ENCODE results near the gene ERAP2. TPM values are rescaled to one million over a fixed set of nuclear protein-coding genes. Genes with fewer than 3 reads are reported as not detected.
A peak's percentile ranks its signal among the peaks of the same experiment; 100 is the strongest.
"Not testable (repeated sequence)": the region's sequence is repeated elsewhere in the genome, so short reads cannot be mapped to it uniquely, and the experiment has no call there.

The ERAP2 gene
- total and polyA plus RNA-seq, 4 donors: 2.9 to 5.7 (median 4.1) TPM

DNA sequence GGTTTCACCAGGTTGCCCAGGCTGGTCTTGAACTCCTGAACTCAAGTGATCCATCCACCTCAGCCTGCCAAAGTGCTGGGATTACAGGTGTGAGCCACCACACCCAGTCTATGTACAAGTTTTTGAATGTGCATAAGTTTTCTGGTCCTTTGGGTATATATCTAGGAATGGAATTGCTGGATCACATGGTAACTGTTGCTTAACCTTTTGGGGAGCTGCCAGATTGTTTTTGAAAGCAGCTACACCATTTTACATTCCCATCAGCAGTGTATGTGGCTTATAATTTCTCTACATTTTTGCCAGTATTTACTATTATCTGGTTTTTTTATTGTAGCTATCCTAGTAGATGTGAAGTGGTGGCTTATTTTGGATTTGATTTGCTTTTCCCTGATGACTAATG lies 50.7 kb downstream of the ERAP2 start:
- no peak for DNase-seq (ENCODE audit: low read depth in 4 of 6, low spot score in 6 of 6)
- Histone ChIP-seq H3K27ac (ENCODE audit: low read depth, low read length) (no peak overlapping the region), H3K4me3 (ENCODE audit: low read depth, low read length) (no peak overlapping the region), H3K36me3 (ENCODE audit: control insufficient read depth, insufficient read depth, low read length) (no peaks in the 10 kb centered on the region), H3K9me3 (ENCODE audit: control insufficient read depth, insufficient read depth, low read length) (no peaks in the 10 kb centered on the region), H3K4me1 (ENCODE audit: control insufficient read depth, insufficient read depth, low read length) (no peaks in the 10 kb centered on the region), H3K27me3 (ENCODE audit: control insufficient read depth, insufficient read depth, low read length) (no peaks in the 10 kb centered on the region)

DNA sequence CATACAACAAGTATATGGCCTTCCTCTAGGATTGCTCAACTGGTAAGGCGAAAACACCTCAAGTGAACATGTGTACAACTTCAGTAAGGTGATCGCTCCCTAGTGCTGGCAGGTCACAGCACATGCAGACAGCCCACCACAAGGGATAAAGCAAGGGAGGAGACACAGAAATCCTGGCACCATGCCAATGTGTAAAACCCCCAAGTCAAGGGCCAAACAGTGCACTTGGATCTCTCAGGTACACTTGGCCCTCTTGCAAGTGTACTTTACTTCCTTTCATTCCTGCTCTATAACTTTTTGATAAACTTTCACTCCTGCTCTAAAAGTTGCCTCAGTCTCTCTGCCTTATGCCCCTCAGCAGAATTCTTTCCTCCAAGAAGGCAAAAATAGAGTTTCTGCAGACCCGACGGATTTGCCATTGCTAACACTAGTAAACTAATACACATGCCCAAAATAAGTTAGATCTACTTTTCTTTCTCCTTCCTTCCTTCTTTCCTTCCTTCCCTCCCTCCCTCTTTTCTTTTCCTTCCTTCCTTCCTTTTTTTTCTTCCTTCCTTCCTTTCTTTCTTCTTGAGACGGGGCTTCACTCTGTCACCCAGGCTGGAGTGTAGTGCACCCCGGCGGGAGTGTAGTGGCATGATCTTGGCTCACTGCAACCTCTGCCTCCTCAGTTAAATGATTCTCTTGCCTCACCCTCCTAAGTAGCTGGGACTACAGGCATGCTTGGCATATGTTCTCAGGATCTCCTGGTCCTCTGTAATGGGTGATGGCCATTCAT lies 52.8 kb downstream of the ERAP2 start:
- DNase-seq (ENCODE audit: low read depth in 4 of 6, low spot score in 6 of 6): no peak
- Histone ChIP-seq H3K4me3 (ENCODE audit: low read depth, low read length) (no peak overlapping the region), H3K4me1 (ENCODE audit: control insufficient read depth, insufficient read depth, low read length) (no peaks in the 10 kb centered on the region), H3K36me3 (ENCODE audit: control insufficient read depth, insufficient read depth, low read length) (no peaks in the 10 kb centered on the region), H3K27me3 (ENCODE audit: control insufficient read depth, insufficient read depth, low read length) (no peaks in the 10 kb centered on the region), H3K27ac (ENCODE audit: low read depth, low read length) (no peak overlapping the region), H3K9me3 (ENCODE audit: control insufficient read depth, insufficient read depth, low read length) (no peaks in the 10 kb centered on the region)
- WGBS (ENCODE audit: insufficient coverage): 96% methylated on average over 7 of the region's 7 CpGs

DNA sequence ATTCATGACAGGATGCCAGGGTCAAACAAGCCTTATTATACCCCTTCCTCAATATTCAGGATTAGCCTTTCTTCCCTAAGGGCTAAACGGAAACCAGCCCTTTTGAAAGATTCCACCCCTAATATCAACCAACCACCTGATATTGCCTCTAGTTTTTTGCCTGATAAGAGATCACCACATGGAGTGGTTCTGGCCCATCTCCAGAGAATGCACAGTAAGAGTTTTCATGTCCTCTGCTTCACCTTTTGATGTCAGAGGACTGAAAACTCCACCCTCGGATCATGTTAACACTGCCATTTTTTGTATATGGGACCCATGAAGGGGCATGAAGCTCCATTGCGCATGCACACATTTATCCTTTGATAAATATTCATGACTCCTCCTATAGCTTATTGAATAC lies 53.8 kb downstream of the ERAP2 start:
- H3K4me1 ChIP-seq (ENCODE audit: control insufficient read depth, insufficient read depth, low read length): no peaks in the 10 kb centered on the region
- no peaks in the 10 kb centered on the region for H3K36me3 ChIP-seq (ENCODE audit: control insufficient read depth, insufficient read depth, low read length)
- no peaks in the 10 kb centered on the region for H3K9me3 ChIP-seq (ENCODE audit: control insufficient read depth, insufficient read depth, low read length)
- DNase-seq (ENCODE audit: low read depth in 4 of 6, low spot score in 6 of 6): no peak
- H3K27ac ChIP-seq (ENCODE audit: low read depth, low read length): no peak overlapping the region
- no peaks in the 10 kb centered on the region for H3K27me3 ChIP-seq (ENCODE audit: control insufficient read depth, insufficient read depth, low read length)
- H3K4me3 ChIP-seq (ENCODE audit: low read depth, low read length): no peak overlapping the region
- WGBS (ENCODE audit: insufficient coverage): 80% methylated on average over 2 of the region's 3 CpGs

DNA sequence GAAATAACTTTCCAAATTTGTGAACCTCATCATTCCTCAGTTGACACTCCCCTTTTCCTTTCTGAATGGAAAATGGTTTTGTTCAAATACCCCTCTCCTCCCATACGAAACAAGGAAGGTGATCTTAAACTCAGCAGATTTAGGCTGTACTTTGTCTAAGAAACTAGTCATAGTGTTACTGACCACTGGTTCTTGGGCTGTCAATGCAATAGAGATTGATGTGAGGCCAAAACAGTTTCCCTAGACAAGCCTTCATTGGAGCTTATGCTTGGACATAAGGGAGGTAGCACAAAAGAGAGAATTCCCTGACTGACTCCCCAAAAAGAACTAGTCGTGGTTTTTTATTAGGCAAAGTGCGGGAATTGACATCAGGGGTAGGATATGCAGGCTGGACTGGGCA lies 54.3 kb downstream of the ERAP2 start:
- Histone ChIP-seq H3K36me3 (ENCODE audit: control insufficient read depth, insufficient read depth, low read length) (no peaks in the 10 kb centered on the region), H3K27me3 (ENCODE audit: control insufficient read depth, insufficient read depth, low read length) (no peaks in the 10 kb centered on the region), H3K9me3 (ENCODE audit: control insufficient read depth, insufficient read depth, low read length) (no peaks in the 10 kb centered on the region), H3K27ac (ENCODE audit: low read depth, low read length) (no peak overlapping the region), H3K4me1 (ENCODE audit: control insufficient read depth, insufficient read depth, low read length) (no peaks in the 10 kb centered on the region), H3K4me3 (ENCODE audit: low read depth, low read length) (no peak overlapping the region)
- DNase-seq (ENCODE audit: low read depth in 4 of 6, low spot score in 6 of 6): no peak
- 90% methylated on average over 2 of the region's 3 CpGs for WGBS (ENCODE audit: insufficient coverage)

DNA sequence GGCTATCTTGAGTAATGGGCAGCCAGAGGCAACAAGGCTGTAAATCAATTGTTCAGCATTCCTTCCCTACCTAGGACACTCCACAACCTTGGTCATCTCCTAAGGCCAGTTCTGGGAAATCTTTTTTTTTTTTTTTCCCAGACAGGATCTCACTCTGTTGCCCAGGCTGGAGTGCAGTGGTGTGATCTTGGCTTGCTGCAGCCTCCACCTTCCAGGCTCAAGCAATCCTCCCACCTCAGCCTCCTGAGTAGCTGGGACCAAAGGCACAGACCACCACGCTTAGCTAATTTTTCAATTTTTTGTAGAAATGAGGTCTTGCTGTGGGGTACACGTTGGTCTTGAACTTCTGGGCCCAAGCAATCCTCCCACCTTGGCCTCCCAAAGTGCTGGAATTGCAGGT lies 54.7 kb downstream of the ERAP2 start:
- not testable (repeated sequence) for H3K36me3 ChIP-seq (ENCODE audit: control insufficient read depth, insufficient read depth, low read length); H3K4me3 ChIP-seq (ENCODE audit: low read depth, low read length); H3K27me3 ChIP-seq (ENCODE audit: control insufficient read depth, insufficient read depth, low read length); H3K9me3 ChIP-seq (ENCODE audit: control insufficient read depth, insufficient read depth, low read length); H3K27ac ChIP-seq (ENCODE audit: low read depth, low read length); H3K4me1 ChIP-seq (ENCODE audit: control insufficient read depth, insufficient read depth, low read length); DNase-seq (ENCODE audit: low read depth in 4 of 6, low spot score in 6 of 6)
- WGBS (ENCODE audit: insufficient coverage): no CpG with 5 or more reads among the region's 2 CpGs

DNA sequence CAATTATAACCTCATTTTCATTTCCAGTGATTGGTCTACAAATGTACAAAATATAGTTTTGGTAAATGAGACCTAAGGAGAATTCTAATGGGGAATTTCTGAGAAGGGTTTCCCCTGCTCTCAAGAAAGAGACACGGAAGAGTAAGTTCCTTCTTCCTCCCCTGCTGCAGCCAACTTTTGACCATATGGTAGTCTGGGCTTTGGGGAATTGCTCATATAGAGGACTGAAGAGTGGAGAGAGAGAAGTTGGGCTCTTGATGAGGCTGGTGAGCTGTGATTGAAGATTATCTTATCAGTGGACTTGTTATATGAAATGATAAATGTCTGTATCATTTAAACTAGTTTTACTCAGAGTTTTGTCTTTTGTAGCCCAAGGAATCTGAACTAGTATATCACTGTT lies 55.3 kb downstream of the ERAP2 start:
- Histone ChIP-seq H3K27me3 (ENCODE audit: control insufficient read depth, insufficient read depth, low read length) (no peaks in the 10 kb centered on the region), H3K36me3 (ENCODE audit: control insufficient read depth, insufficient read depth, low read length) (no peaks in the 10 kb centered on the region), H3K27ac (ENCODE audit: low read depth, low read length) (no peak overlapping the region), H3K4me1 (ENCODE audit: control insufficient read depth, insufficient read depth, low read length) (no peaks in the 10 kb centered on the region), H3K9me3 (ENCODE audit: control insufficient read depth, insufficient read depth, low read length) (no peaks in the 10 kb centered on the region), H3K4me3 (ENCODE audit: low read depth, low read length) (no peak overlapping the region)
- no peak for DNase-seq (ENCODE audit: low read depth in 4 of 6, low spot score in 6 of 6)
- WGBS (ENCODE audit: insufficient coverage): no CpG with 5 or more reads among the region's 1 CpG

DNA sequence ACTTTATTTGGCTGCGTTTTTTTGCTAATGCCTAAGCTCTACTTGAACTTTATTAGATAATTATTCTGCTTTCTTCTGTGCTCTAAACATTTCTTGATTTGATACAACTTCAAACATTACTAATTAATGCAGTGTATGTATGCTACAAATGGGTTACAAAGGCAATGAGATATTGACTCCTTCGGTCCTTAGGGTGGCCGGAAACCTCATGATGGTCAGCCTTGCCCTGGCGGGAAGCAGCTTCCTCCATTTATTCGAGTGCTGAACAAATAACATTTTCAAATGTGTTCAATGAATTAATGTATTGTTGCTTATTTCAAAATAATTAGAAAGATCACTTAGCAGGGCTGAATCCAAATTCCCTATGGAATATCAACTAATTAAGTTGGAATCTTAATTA lies 55.7 kb downstream of the ERAP2 start:
- Histone ChIP-seq H3K27ac (ENCODE audit: low read depth, low read length) (no peak overlapping the region), H3K4me3 (ENCODE audit: low read depth, low read length) (no peak overlapping the region)
- WGBS (ENCODE audit: insufficient coverage): 92% methylated on average over 2 of the region's 5 CpGs

DNA sequence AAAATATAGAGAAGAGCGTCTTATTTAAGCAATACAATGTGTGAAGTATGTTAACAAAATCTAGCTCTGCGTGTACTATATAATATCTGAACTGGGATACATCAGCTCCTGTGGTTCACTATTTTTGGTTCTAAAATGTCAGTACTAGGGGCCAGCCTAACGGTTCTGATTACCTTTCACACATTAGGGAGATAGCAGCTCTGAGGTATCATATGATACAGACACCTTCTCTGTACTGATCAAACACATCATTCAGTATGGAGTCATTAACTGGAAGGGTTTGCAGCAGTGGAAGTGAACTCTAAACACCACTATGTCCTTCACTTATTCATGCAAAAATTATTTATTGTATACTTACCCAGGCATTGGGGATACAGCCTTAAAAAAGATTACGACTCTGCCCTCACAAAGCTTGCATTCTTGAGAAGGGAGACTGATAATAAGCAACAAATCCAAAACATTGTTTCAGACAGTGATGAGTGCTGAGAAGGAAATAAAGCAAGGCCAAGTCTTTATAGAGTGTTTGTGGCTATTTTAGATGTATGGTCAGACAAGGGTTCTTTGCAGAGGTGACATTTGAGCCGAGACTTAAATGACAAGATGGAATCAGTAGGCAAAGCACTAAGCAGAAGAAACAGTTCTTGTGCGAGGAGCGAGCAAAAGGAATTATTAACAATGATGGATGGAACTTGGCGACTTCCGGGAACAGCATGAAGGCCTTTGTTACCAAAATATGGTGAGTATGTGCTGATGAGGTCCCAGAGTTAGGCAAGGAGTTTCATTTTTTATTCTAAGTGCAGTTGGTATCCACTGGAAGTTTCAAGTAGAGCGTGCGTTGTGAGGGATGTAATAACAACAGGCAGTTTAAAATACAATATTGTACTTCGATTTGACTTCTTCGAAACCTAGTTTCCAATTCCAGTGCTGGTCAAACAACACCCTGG lies 57.7 kb downstream of the ERAP2 start:
- Histone ChIP-seq H3K36me3 (ENCODE audit: control insufficient read depth, insufficient read depth, low read length) (no peaks in the 10 kb centered on the region), H3K27me3 (ENCODE audit: control insufficient read depth, insufficient read depth, low read length) (no peaks in the 10 kb centered on the region), H3K4me1 (ENCODE audit: control insufficient read depth, insufficient read depth, low read length) (no peaks in the 10 kb centered on the region), H3K27ac (ENCODE audit: low read depth, low read length) (peak overlapping the region; percentile 99), H3K4me3 (ENCODE audit: low read depth, low read length) (peak overlapping the region; percentile 92), H3K9me3 (ENCODE audit: control insufficient read depth, insufficient read depth, low read length) (no peaks in the 10 kb centered on the region)
- WGBS (ENCODE audit: insufficient coverage): 9% methylated on average over 8 of the region's 13 CpGs
- peak in 4 of 6 donors; percentile 2 to 83 (median 13) for DNase-seq (ENCODE audit: low read depth in 4 of 6, low spot score in 6 of 6)

More for the DNA sequence above, 55.7 kb downstream of the ERAP2 start:
- no peaks in the 10 kb centered on the region for H3K9me3 ChIP-seq (ENCODE audit: control insufficient read depth, insufficient read depth, low read length)
- DNase-seq (ENCODE audit: low read depth in 4 of 6, low spot score in 6 of 6): no peak
- no peaks in the 10 kb centered on the region for H3K36me3 ChIP-seq (ENCODE audit: control insufficient read depth, insufficient read depth, low read length)
- H3K27me3 ChIP-seq (ENCODE audit: control insufficient read depth, insufficient read depth, low read length): no peaks in the 10 kb centered on the region
- H3K4me1 ChIP-seq (ENCODE audit: control insufficient read depth, insufficient read depth, low read length): no peaks in the 10 kb centered on the region

DNA sequence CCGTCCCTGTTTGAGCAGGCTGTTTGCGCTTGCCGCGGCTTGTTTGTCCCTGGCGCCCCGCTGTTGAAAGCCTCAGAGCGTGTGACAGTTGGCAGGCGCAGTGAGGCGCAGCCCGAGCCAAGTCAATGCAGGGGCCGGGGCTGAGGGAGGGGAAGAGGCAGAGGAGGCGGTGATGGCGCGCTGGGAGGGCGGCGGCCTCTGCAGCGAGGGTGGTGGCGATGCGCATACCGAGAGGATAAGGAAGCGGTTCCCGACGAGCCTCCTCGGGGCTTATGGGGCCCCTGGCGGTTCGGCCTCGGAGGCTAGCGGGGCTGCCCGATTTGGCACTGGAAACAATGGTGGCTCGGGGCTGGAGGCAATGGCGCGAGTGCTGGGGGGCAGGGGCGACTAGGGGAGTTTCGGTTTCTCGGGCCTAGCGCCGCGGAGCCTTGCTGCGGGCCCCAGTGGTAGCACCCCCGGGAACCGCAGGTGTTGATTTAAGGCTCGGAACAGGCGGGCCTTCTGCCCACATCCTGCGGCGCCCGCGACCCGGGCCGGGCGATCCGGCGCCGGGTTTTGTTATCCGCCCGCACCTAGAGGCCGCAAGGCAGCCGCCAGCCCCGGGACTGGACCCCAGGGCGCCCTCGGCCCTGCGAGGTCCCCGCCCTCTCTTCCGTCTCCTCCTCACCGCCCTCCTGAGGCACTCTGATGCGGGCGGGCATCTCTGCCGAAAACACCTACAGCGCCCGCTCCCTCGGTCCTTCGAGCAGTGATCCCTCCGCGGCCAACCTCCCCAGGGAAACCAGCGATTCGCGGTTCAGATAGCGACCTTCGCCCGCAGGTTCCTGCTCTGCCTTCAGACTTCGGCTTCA lies 58.6 kb downstream of the ERAP2 start:
- Histone ChIP-seq H3K4me3 (ENCODE audit: low read depth, low read length) (peak overlapping the region; percentile 92), H3K27me3 (ENCODE audit: control insufficient read depth, insufficient read depth, low read length) (no peaks in the 10 kb centered on the region), H3K36me3 (ENCODE audit: control insufficient read depth, insufficient read depth, low read length) (no peaks in the 10 kb centered on the region), H3K27ac (ENCODE audit: low read depth, low read length) (peak overlapping the region; percentile 99), H3K9me3 (ENCODE audit: control insufficient read depth, insufficient read depth, low read length) (no peaks in the 10 kb centered on the region), H3K4me1 (ENCODE audit: control insufficient read depth, insufficient read depth, low read length) (no peaks in the 10 kb centered on the region)
- peak; percentile 73 to 97 (median 84) for DNase-seq (ENCODE audit: low read depth in 4 of 6, low spot score in 6 of 6)
- WGBS (ENCODE audit: insufficient coverage): under 1% methylated on average over 79 of the region's 80 CpGs
